A673 (cell line): ENCODE measurements around the gene RAB11A. TPM values are rescaled to one million over a fixed set of nuclear protein-coding genes. Genes with fewer than 3 reads are reported as not detected.

Experiments used
- BruUV-seq: library from RNA; stranded (reverse); fragments of 400-500 nt; replicated peaks from 2 replicates; lab custom pipeline; 2021; lab: Mats Ljungman, UMichigan
- CTCF ChIA-PET: fragments of 300-600 bp; sonication (Branson Sonifier 250); formaldehyde crosslinking; loops from one replicate; lab custom pipeline; 2022; ENCODE audit warnings: antibody characterized with exemption; lab: Charles Lee
- POLR2A ChIA-PET: fragments of 300-600 bp; sonication (Branson Sonifier 250); formaldehyde crosslinking; loops from one replicate; lab custom pipeline; 2022; ENCODE audit warnings: antibody characterized with exemption; ENCODE audit not compliant: low non-redundant PET; lab: Charles Lee
- DNase-seq: peaks from one replicate; pipeline ENCODE4 v3.0.0-alpha.2; 2015; ENCODE audit warnings: low spot score
- H3K27ac ChIP-seq: fragments of 200-600 bp; sonication (generic); 2 replicates; pipeline ENCODE4 v1.5.1; 2016; ENCODE audit warnings: mixed run types, low read depth, mild to moderate bottlenecking, mixed read lengths, antibody characterized with exemption, low read length; ENCODE audit not compliant: poor library complexity, severe bottlenecking
- H3K27me3 ChIP-seq: fragments of 200-600 bp; sonication (generic); replicated peaks from 2 replicates; pipeline ENCODE4 v1.6.1; 2017; ENCODE audit warnings: mixed run types, low read depth, mild to moderate bottlenecking, mixed read lengths, antibody characterized with exemption, low read length; ENCODE audit not compliant: insufficient read depth, poor library complexity
- H3K36me3 ChIP-seq: fragments of 200-600 bp; sonication (generic); 2 replicates; pipeline ENCODE4 v1.6.1; 2016; ENCODE audit warnings: mixed run types, mild to moderate bottlenecking, mixed read lengths, antibody characterized with exemption, low read length; ENCODE audit not compliant: insufficient read depth, poor library complexity, severe bottlenecking
- H3K4me1 ChIP-seq: fragments of 200-600 bp; sonication (generic); 2 replicates; pipeline ENCODE4 v1.6.1; 2017; ENCODE audit warnings: mixed run types, mild to moderate bottlenecking, mixed read lengths, antibody characterized with exemption, low read length; ENCODE audit not compliant: insufficient read depth, poor library complexity, severe bottlenecking
- H3K4me3 ChIP-seq: fragments of 200-600 bp; sonication (generic); 2 replicates; pipeline ENCODE4 v1.5.1; 2016; ENCODE audit warnings: low read depth, mixed run types, mild to moderate bottlenecking, mixed read lengths, low read length; ENCODE audit not compliant: poor library complexity, severe bottlenecking
- H3K9me3 ChIP-seq: fragments of 200-600 bp; sonication (generic); 2 replicates; pipeline ENCODE4 v1.6.1; 2016; ENCODE audit warnings: mixed run types, low read depth, mild to moderate bottlenecking, mixed read lengths, antibody characterized with exemption, low read length; ENCODE audit not compliant: poor library complexity, severe bottlenecking
- EZH2 ChIP-seq: fragments of 200-600 bp; sonication (generic); IDR thresholded peaks from 2 replicates; pipeline ENCODE4 v1.6.1; 2017; ENCODE audit warnings: borderline replicate concordance, low read depth, mild to moderate bottlenecking, mixed read lengths, antibody characterized with exemption, low read length; ENCODE audit not compliant: poor library complexity, severe bottlenecking
- intact Hi-C: fragments of 100-400 bp; cut with micrococcal nuclease; formaldehyde crosslinking; loops from one replicate; pipeline ENCODE4 v1.10.0; 2022; ENCODE audit not compliant: unreplicated experiment
- total RNA-seq: library from RNA; stranded (reverse); gene quantifications from 2 replicates; pipeline ENCODE4 v1.2.3, GENCODE V29; 2021
- TF ChIP-seq, protein P1 (sequence below): fragments of 300-800, 200-600 bp; sonication (generic); conservative IDR thresholded peaks from 2 replicates; pipeline ENCODE4 v1.5.1; 2017; ENCODE audit warnings: low read depth, mild to moderate bottlenecking, antibody characterized with exemption, low read length, moderate library complexity, mixed read lengths

The RAB11A gene
- total RNA-seq, 1 experiment from 2014 or later: 227 TPM

- TF ChIP-seq, protein P1, sequence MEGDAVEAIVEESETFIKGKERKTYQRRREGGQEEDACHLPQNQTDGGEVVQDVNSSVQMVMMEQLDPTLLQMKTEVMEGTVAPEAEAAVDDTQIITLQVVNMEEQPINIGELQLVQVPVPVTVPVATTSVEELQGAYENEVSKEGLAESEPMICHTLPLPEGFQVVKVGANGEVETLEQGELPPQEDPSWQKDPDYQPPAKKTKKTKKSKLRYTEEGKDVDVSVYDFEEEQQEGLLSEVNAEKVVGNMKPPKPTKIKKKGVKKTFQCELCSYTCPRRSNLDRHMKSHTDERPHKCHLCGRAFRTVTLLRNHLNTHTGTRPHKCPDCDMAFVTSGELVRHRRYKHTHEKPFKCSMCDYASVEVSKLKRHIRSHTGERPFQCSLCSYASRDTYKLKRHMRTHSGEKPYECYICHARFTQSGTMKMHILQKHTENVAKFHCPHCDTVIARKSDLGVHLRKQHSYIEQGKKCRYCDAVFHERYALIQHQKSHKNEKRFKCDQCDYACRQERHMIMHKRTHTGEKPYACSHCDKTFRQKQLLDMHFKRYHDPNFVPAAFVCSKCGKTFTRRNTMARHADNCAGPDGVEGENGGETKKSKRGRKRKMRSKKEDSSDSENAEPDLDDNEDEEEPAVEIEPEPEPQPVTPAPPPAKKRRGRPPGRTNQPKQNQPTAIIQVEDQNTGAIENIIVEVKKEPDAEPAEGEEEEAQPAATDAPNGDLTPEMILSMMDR: no peak
- H3K4me1 ChIP-seq: no peaks in the 10 kb centered on the region
- no peak for DNase-seq
- H3K36me3 ChIP-seq: no peaks in the 10 kb centered on the region
- no TSS peak for BruUV-seq
- POLR2A ChIA-PET: no interaction called here
- no peaks in the 10 kb centered on the region for H3K9me3 ChIP-seq
- H3K27me3 ChIP-seq: no peaks in the 10 kb centered on the region
- CTCF ChIA-PET: no interaction called here
- no peak overlapping the region for H3K27ac ChIP-seq
- intact Hi-C loops: no loop called here
- H3K4me3 ChIP-seq: no peak overlapping the region
Measured at GRCh38 chr15:65917407-65917756, 48.1 kb downstream of the RAB11A start.

GRCh38 chr15:65917936-65918335, 48.6 kb downstream of the RAB11A start:
- BruUV-seq: no TSS peak
- no peak overlapping the region for H3K27ac ChIP-seq
- H3K4me1 ChIP-seq: no peaks in the 10 kb centered on the region
- CTCF ChIA-PET: no interaction called here
- no peak for DNase-seq
- no peaks in the 10 kb centered on the region for H3K36me3 ChIP-seq
- TF ChIP-seq EZH2: no peak
- TF ChIP-seq, protein P1: no peak
- POLR2A ChIA-PET: no interaction called here
- H3K27me3 ChIP-seq: no peaks in the 10 kb centered on the region
- no peak overlapping the region for H3K4me3 ChIP-seq
- intact Hi-C loops: no loop called here
- H3K9me3 ChIP-seq: no peaks in the 10 kb centered on the region

DNA sequence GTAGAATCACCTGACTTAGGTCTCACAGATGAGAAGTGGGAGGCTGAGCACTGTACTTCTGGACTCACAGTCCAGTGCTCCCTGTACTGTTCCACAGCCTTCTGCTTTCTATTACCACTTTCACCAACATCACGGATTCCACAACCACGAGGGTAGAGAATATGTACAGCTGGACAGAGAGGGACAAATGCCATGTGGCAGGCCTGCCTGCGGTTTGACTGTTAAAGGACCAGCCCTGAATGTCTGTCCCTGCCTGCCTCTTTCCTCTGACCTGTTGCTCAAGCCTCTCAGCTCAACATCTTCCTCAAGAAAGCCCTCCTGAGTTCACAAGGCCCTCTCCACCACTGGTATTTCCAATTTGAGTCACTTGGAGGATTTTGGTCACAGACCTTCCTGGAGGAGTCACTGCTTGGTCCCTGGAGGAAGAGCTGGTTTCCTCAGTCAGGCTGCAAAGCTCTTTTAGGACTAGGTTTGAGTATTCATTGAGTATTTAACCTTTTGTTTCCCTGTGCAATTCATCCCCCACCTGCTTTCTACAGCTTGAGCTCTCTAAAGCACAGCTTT, 49.1 kb downstream of the RAB11A start:
- H3K9me3 ChIP-seq: no peaks in the 10 kb centered on the region
- ChIA-PET POLR2A (interaction anchor here (0.6 kb wide), 1 partner anchor 1608 kb away, joined by 3 read pairs; no protein-coding TSS in a partner anchor), CTCF (no interaction called here)
- H3K4me3 ChIP-seq: no peak overlapping the region
- no peaks in the 10 kb centered on the region for H3K4me1 ChIP-seq
- no TSS peak for BruUV-seq
- no peak overlapping the region for H3K27ac ChIP-seq
- TF ChIP-seq EZH2: no peak
- TF ChIP-seq, protein P1: no peak
- H3K27me3 ChIP-seq: no peaks in the 10 kb centered on the region
- no peaks in the 10 kb centered on the region for H3K36me3 ChIP-seq
- DNase-seq: no peak
- intact Hi-C loops: no loop called here
